Pancreas (tissue), 10 donors: ENCODE measurements around the gene GABBR2. TPM values are rescaled to one million over a fixed set of nuclear protein-coding genes. Genes with fewer than 3 reads are reported as not detected.
A peak's percentile ranks its signal among the peaks of the same experiment; 100 is the strongest.

Experiments used
- ATAC-seq, 4 donors: fragments of 200-7000 bp; cut with Tn5 transposase; one replicate each; pipeline versions ENCODE4 v1.8.0 to v1.9.1; 2020; ENCODE audit warnings: mild to moderate bottlenecking in 4 of 4, moderate library complexity in 4 of 4
- DNase-seq, 6 donors: peaks; one replicate each; pipeline ENCODE4 v3.0.0-alpha.2; 2020
- FAIRE-seq: peaks from 2 replicates; lab custom pipeline; 2012; peaks lifted over from hg19 to GRCh38; lab: Jason Lieb, UNC
- H3K27ac ChIP-seq, 4 donors: fragments of 200-600 bp; sonication (generic); 1 replicate in 3 of 4; 2 replicates in 1 of 4; pipeline versions ENCODE4 v1.5.0 to v1.8.0; 2020
- H3K27me3 ChIP-seq, 4 donors: fragments of 200-600 bp; one replicate each; pipeline ENCODE4 v1.8.0; 2021
- H3K36me3 ChIP-seq, 3 donors: fragments of 200-600 bp; sonication (generic) in 1 of 3; one replicate each; pipeline versions ENCODE4 v1.5.0 to v1.8.0; 2020 to 2021
- H3K4me1 ChIP-seq, 3 donors: fragments of 200-600 bp; one replicate each; pipeline ENCODE4 v1.8.0; 2021
- H3K4me3 ChIP-seq, 4 donors: fragments of 200-600 bp; sonication (generic) in 2 of 4; one replicate each; pipeline versions ENCODE4 v1.5.0 to v1.8.0; 2020 to 2021
- H3K9me3 ChIP-seq, 4 donors: fragments of 200-600 bp; one replicate each; pipeline ENCODE4 v1.8.0; 2021
- WGBS, 2 donors: extraction: QIAGEN DNeasy Blood & Tissue Kit; methylation state at CpG; one replicate each; pipeline ENCODE4 v1.1.7; 2013; 5-methylcytosine and 5-hydroxymethylcytosine counted together
- intact Hi-C, 3 donors: fragments of 100-400 bp; cut with DNase I; formaldehyde crosslinking; loops; one replicate each; pipeline versions ENCODE4 v1.11.1 to v1.14.2; 2022
- polyA plus RNA-seq, 2 donors: library from polyadenylated mRNA; stranded (reverse); fragments of 200-250 nt; gene quantifications; one replicate each; pipeline ENCODE4 v1.2.3, GENCODE V29; 2013
- total RNA-seq, 6 donors: library from RNA; stranded (reverse); fragmentation: NEBNext Ultra II Directional in 4 of 6; extraction: Animal tissue kit (Norgen Biotek cat#: 25700) in 4 of 6; gene quantifications; one replicate each; pipeline versions ENCODE4 v1.2.1 to v1.2.4, GENCODE V29; 2021 to 2023
- TF ChIP-seq, protein P1 (sequence below), 4 donors: fragments of 200-600 bp; sonication (generic) in 3 of 4; IDR thresholded peaks; one replicate each; pipeline versions ENCODE4 v1.5.0 to v1.8.0; 2021; ENCODE audit warnings: antibody characterized with exemption in 4 of 4
- donor health status: healthy with polysubstance abuse.
- donor health status: DM: no; HTN: no; CAD: no; lungs with moderate emphysema.
- donor health status: DM: no; HTN: no; CAD: no.
- donor health status: control.
- donor health status: control.
- donor health status: Bipolar disorder and iron deficiency.
- donor health status: DM: yes; HTN: yes; CAD: no.
- donor health status: DM: no; HTN: no; CAD: no.
- donor health status: DM: no; HTN: no; CAD: no.
- donor health status: DM: yes; HTN: yes; CAD: no.

GABBR2 gene
- total and polyA plus RNA-seq, 8 donors, result 0.04 to 0.14 (median 0.07) TPM; not detected in 4

DNA sequence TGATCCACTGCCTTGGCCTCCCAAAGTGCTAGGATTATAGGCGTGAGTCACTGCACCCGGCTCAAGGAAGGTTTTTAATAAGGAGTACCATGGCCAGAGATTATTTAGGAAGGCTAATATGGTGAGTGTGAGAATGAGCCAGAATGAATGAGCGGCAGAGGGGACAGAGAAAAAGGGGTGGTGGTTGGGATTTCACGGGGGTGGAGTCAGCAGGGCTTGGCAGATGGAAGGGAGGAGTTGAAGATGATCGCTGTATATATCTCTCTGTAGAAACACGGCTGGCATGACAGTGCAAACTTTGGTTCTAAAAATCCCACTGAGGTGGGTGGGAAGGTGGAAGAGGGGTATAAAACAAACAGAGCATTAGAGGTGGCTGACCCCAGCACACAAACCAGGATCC lies 276.6 kb downstream of the GABBR2 start:
- intact Hi-C loops, result no loop called here
- no peak overlapping the region for H3K4me3 ChIP-seq
- H3K27ac ChIP-seq, result no peak overlapping the region
- ATAC-seq, result no peak
- no peak for FAIRE-seq
- no peaks in the 10 kb centered on the region for H3K36me3 ChIP-seq
- no peak for DNase-seq
- TF ChIP-seq, protein P1, sequence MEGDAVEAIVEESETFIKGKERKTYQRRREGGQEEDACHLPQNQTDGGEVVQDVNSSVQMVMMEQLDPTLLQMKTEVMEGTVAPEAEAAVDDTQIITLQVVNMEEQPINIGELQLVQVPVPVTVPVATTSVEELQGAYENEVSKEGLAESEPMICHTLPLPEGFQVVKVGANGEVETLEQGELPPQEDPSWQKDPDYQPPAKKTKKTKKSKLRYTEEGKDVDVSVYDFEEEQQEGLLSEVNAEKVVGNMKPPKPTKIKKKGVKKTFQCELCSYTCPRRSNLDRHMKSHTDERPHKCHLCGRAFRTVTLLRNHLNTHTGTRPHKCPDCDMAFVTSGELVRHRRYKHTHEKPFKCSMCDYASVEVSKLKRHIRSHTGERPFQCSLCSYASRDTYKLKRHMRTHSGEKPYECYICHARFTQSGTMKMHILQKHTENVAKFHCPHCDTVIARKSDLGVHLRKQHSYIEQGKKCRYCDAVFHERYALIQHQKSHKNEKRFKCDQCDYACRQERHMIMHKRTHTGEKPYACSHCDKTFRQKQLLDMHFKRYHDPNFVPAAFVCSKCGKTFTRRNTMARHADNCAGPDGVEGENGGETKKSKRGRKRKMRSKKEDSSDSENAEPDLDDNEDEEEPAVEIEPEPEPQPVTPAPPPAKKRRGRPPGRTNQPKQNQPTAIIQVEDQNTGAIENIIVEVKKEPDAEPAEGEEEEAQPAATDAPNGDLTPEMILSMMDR (IDR thresholded peaks at IDR 0.05), result no peak
- no peaks in the 10 kb centered on the region for H3K4me1 ChIP-seq
- no peaks in the 10 kb centered on the region for H3K9me3 ChIP-seq
- 91% methylated on average over 6 of the region's 6 CpGs for WGBS, 2 donors
- no peaks in the 10 kb centered on the region for H3K27me3 ChIP-seq

DNA sequence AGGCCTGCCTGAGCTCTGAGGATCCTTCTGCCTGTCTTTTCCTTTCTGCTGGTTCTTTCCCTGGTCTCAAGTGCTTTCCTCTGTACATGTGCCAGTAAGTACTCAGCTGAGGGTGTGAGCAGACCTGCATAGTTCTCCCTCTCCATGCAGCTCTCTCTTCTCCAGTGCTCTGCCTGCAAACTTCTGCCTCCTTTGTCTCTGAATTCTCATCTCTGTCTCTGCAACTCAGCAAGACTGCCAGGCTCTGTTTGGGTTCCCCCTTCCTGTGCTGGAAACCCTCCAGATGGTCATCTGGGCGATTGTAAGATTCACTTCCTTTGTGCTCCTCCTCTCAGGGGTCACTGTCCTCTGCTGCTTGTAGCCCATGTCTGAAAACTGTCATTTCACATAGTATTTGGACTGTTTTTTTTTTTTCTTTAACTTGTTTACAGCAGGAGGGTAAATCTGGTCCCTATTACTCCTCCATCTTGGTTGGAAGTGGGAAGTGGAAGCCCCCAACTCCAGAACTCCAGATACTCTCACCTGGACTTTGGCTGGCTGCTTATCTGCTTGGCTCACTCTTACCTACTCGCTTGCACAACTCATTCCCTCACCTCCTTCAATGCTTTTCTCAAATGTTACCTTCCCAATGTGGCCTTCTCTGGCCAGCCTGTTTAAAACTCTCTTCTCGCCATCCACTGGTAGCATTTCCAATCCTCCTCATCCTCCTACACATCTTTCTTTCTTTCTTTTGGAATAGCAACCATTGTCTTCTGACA lies 278.0 kb downstream of the GABBR2 start:
- H3K4me1 ChIP-seq, result no peaks in the 10 kb centered on the region
- H3K36me3 ChIP-seq, result no peaks in the 10 kb centered on the region
- ATAC-seq (peak in 2 of 4 donors; percentile 61 to 66), FAIRE-seq (no peak), DNase-seq (peak in 1 of 6 donors; percentile 25)
- H3K9me3 ChIP-seq, result no peaks in the 10 kb centered on the region
- intact Hi-C loops, result no loop called here
- no peaks in the 10 kb centered on the region for H3K27me3 ChIP-seq
- TF ChIP-seq, protein P1 (IDR thresholded peaks at IDR 0.05), result no peak
- no peak overlapping the region for H3K27ac ChIP-seq
- no peak overlapping the region for H3K4me3 ChIP-seq
- 30 to 44% methylated on average over 3 of the region's 3 CpGs for WGBS, 2 donors

DNA sequence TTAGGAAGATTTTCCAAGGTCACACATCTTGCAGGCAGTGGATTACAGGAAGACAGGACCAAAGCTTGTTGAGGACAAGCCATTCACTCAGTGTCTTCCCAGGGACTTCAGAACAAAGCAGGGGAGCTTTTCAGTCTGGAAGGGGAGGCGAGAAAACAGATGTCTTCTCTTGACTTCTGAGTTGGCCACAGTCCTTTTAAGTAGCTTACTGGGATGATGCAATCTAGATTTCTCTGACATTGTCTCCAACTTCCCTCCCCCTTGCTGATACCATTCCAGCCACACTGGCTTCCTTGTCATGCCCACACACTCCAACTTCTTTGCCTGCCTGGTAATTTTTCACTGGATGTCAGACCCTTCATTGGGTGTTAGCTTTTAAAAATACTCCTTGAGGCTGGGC lies 279.1 kb downstream of the GABBR2 start:
- intact Hi-C loops, result no loop called here
- no peak for DNase-seq
- TF ChIP-seq, protein P1 (IDR thresholded peaks at IDR 0.05), result no peak

DNA sequence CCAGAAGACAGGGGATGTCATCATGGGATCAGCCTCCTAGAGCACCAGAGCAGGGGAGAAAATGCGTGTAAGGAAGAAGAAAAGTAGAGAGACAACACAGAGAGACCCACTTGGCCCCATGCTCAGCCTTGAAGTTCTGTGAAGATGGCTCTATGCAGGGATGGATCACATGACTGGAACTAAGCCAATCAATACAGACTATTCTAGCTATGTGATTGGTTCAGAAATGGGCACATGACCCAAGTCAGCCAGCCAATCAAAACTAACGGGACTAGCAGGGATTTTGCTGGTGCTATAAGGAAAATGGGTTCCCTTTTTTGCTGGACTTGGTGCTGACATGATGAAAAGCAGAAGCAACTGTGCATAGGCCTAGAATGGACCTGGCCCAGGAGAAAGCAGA lies 280.3 kb downstream of the GABBR2 start:
- H3K36me3 ChIP-seq, result no peaks in the 10 kb centered on the region
- 84 to 90% methylated on average over 2 of the region's 2 CpGs for WGBS, 2 donors
- H3K9me3 ChIP-seq, result no peaks in the 10 kb centered on the region
- FAIRE-seq, result no peak
- DNase-seq, result no peak
- H3K27me3 ChIP-seq, result no peaks in the 10 kb centered on the region
- H3K4me3 ChIP-seq, result no peak overlapping the region
- no peak overlapping the region for H3K27ac ChIP-seq
- no peaks in the 10 kb centered on the region for H3K4me1 ChIP-seq
- TF ChIP-seq, protein P1 (IDR thresholded peaks at IDR 0.05), result no peak
- intact Hi-C loops, result no loop called here
- ATAC-seq, result no peak

More for the DNA sequence above, 279.1 kb downstream of the GABBR2 start:
- Histone ChIP-seq H3K9me3 (no peaks in the 10 kb centered on the region), H3K4me1 (no peaks in the 10 kb centered on the region), H3K4me3 (no peak overlapping the region), H3K36me3 (no peaks in the 10 kb centered on the region), H3K27ac (no peak overlapping the region), H3K27me3 (no peaks in the 10 kb centered on the region)
- FAIRE-seq, result no peak
- ATAC-seq, result peak in 2 of 4 donors; percentile 58 to 71
- 84 to 91% methylated on average over 1 of the region's 1 CpG for WGBS, 2 donors

DNA sequence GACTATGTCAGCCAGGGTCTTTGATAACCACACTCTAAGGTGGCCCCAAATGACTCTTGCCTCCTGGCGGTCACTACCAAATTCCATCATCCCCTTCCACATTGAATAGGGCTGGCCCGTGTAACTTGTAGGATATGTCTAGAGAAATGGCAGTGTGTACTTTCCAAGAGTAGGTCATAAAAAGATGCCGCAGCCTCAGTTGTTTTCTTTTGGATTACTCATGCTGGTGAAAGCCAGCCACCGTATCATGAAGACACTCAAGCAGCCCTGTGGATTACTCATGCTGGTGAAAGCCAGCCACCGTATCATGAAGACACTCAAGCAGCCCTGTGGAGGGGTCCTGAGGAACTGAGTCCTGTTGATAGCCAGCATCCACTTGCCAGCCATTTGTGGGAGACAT lies 281.2 kb downstream of the GABBR2 start:
- DNase-seq, result no peak
- H3K27ac ChIP-seq, result no peak overlapping the region

More for the DNA sequence above, 281.2 kb downstream of the GABBR2 start:
- WGBS, 2 donors, result 89 to 95% methylated on average over 5 of the region's 5 CpGs
- Histone ChIP-seq H3K9me3 (no peaks in the 10 kb centered on the region), H3K36me3 (no peaks in the 10 kb centered on the region), H3K4me1 (no peaks in the 10 kb centered on the region), H3K4me3 (no peak overlapping the region), H3K27me3 (no peaks in the 10 kb centered on the region)
- FAIRE-seq (no peak), ATAC-seq (no peak)
- intact Hi-C loops, result no loop called here
- TF ChIP-seq, protein P1 (IDR thresholded peaks at IDR 0.05), result no peak
